Stomach (tissue), 9 donors: ENCODE results near the gene DYRK1A. TPM values are rescaled to one million over a fixed set of nuclear protein-coding genes. Genes with fewer than 3 reads are reported as not detected.

ENCODE experiments used
- DNase-seq, 2 donors: peaks; one replicate each; pipeline versions ENCODE4 v3.0.0 to v3.0.0-alpha.2; 2013 to 2019
- H3K27ac ChIP-seq, 5 donors: fragments of 200-600 bp in 4 of 5; sonication (generic) in 4 of 5; one replicate each; pipeline ENCODE4 v1.5.1; 2013 to 2019; ENCODE audit warnings: mild to moderate bottlenecking in 1 of 5, moderate library complexity in 1 of 5
- H3K27me3 ChIP-seq, 3 donors: fragments of 200-600 bp; sonication (generic); one replicate each; pipeline ENCODE4 v1.5.1; 2017 to 2019; ENCODE audit warnings: mixed run types in 1 of 3
- H3K36me3 ChIP-seq, 4 donors: fragments of 200-600 bp; sonication (generic); 1 replicate in 3 of 4; 2 replicates in 1 of 4; pipeline ENCODE4 v1.5.1; 2016 to 2019
- H3K4me1 ChIP-seq, 4 donors: fragments of 200-600 bp; sonication (generic); one replicate each; pipeline ENCODE4 v1.5.1; 2016 to 2019
- H3K4me3 ChIP-seq, 4 donors: fragments of 200-600 bp; sonication (generic) in 3 of 4; one replicate each; pipeline ENCODE4 v1.5.1; 2016 to 2019; ENCODE audit warnings: mild to moderate bottlenecking in 1 of 4
- H3K9me3 ChIP-seq, 4 donors: fragments of 200-600 bp; sonication (generic); one replicate each; pipeline ENCODE4 v1.5.1; 2016 to 2019
- CTCF ChIP-seq, 7 experiments: fragments of 450-650 bp in 4 of 7; fragments of 200-600 bp in 3 of 7; sonication (generic) in 3 of 7; IDR thresholded peaks; one replicate each; pipeline ENCODE4 v1.5.1; 2016 to 2019; ENCODE audit warnings: antibody characterized with exemption in 7 of 7, control low read depth in 2 of 7, mild to moderate bottlenecking in 1 of 7
- EP300 ChIP-seq: sonication (generic); formaldehyde crosslinking; IDR thresholded peaks from one replicate; pipeline ENCODE4 v1.6.1; 2017; ENCODE audit warnings: antibody characterized with exemption
- POLR2A ChIP-seq, 4 donors: fragments of 450-650 bp; IDR thresholded peaks; one replicate each; pipeline ENCODE4 v1.6.1; 2016; ENCODE audit warnings: antibody characterized with exemption in 4 of 4, control low read depth in 2 of 4, mild to moderate bottlenecking in 1 of 4, moderate library complexity in 1 of 4
- POLR2AphosphoS5 ChIP-seq, 3 donors: sonication (generic); formaldehyde crosslinking; IDR thresholded peaks; one replicate each; pipeline ENCODE4 v1.6.1; 2016; ENCODE audit warnings: antibody characterized with exemption in 3 of 3
- WGBS, 5 donors: extraction: QIAGEN DNeasy Blood & Tissue Kit in 3 of 5; methylation state at CpG; one replicate each; pipeline versions ENCODE4 v1.1.5 to v1.1.7; 2013 to 2018; 5-methylcytosine and 5-hydroxymethylcytosine counted together
- intact Hi-C: fragments of 100-400 bp; cut with DNase I; formaldehyde crosslinking; loops from one replicate; pipeline ENCODE4 v1.15.1; 2023; ENCODE audit warnings: low total_unique reads
- polyA plus RNA-seq, 3 donors: library from polyadenylated mRNA; stranded (reverse); fragments of 200-250 nt; gene quantifications; one replicate each; pipeline ENCODE4 v1.2.3, GENCODE V29; 2013
- total RNA-seq, 5 donors: library from RNA; depleted of rRNA; stranded (reverse); fragments of >200 nt; gene quantifications; one replicate each; pipeline versions ENCODE4 v1.1.0 to v1.2.3, GENCODE V29; 2014 to 2016
- donor health status: healthy with polysubstance abuse.
- donor health status: Bipolar disorder and iron deficiency.
- donor health status: healthy.

Gene DYRK1A
- total and polyA plus RNA-seq, 8 donors: 10.1 to 124 (median 67.0) TPM

GRCh38 chr21:37427221-37427620 lies 60.6 kb downstream of the DYRK1A start:
- 84 to 93% (median 89%) methylated on average over 6 of the region's 6 CpGs for WGBS, 5 donors
- Histone ChIP-seq H3K4me1 (peaks cover 23 to 70% (median 49%) of the 10 kb centered on the region in 4 donors), H3K36me3 (peaks cover 0 to 33% (median 12%) of the 10 kb centered on the region in 4 donors), H3K9me3 (no peaks in the 10 kb centered on the region), H3K27ac (no peak overlapping the region), H3K4me3 (no peak overlapping the region), H3K27me3 (no peaks in the 10 kb centered on the region)
- intact Hi-C loops: no loop called here
- DNase-seq: no peak
- TF ChIP-seq POLR2AphosphoS5 (IDR thresholded peaks at IDR 0.05) (no peak), CTCF (IDR thresholded peaks at IDR 0.05) (no peak), POLR2A (IDR thresholded peaks at IDR 0.05) (no peak), EP300 (no peak)

GRCh38 chr21:37429356-37429755 lies 62.8 kb downstream of the DYRK1A start:
- 88 to 98% (median 95%) methylated on average over 7 of the region's 7 CpGs for WGBS, 5 donors

GRCh38 chr21:37430184-37430821 lies 63.7 kb downstream of the DYRK1A start:
- Histone ChIP-seq H3K27me3 (no peaks in the 10 kb centered on the region), H3K4me1 (peaks cover 18 to 69% (median 41%) of the 10 kb centered on the region in 4 donors), H3K9me3 (no peaks in the 10 kb centered on the region), H3K36me3 (peaks cover 0 to 22% (median 6%) of the 10 kb centered on the region in 4 donors), H3K27ac (no peak overlapping the region), H3K4me3 (no peak overlapping the region)
- 80 to 95% (median 91%) methylated on average over 6 of the region's 6 CpGs for WGBS, 5 donors
- intact Hi-C loops: no loop called here
- no peak for DNase-seq
- no peak for TF ChIP-seq CTCF (IDR thresholded peaks at IDR 0.05)
- no peak for TF ChIP-seq EP300
- TF ChIP-seq POLR2A (IDR thresholded peaks at IDR 0.05): no peak
- no peak for TF ChIP-seq POLR2AphosphoS5 (IDR thresholded peaks at IDR 0.05)

More at GRCh38 chr21:37429356-37429755, 62.8 kb downstream of the DYRK1A start:
- no peaks in the 10 kb centered on the region for H3K9me3 ChIP-seq
- H3K4me1 ChIP-seq: peaks cover 22 to 69% (median 43%) of the 10 kb centered on the region in 4 donors
- TF ChIP-seq POLR2A (IDR thresholded peaks at IDR 0.05): no peak
- TF ChIP-seq POLR2AphosphoS5 (IDR thresholded peaks at IDR 0.05): no peak
- TF ChIP-seq CTCF (IDR thresholded peaks at IDR 0.05): no peak
- no peak for TF ChIP-seq EP300
- no peak for DNase-seq
- H3K27ac ChIP-seq: no peak overlapping the region
- peaks cover 0 to 22% (median 6%) of the 10 kb centered on the region in 4 donors for H3K36me3 ChIP-seq
- H3K27me3 ChIP-seq: no peaks in the 10 kb centered on the region
- no peak overlapping the region for H3K4me3 ChIP-seq
- intact Hi-C loops: no loop called here

GRCh38 chr21:37431243-37431642 lies 64.7 kb downstream of the DYRK1A start:
- H3K27ac ChIP-seq: no peak overlapping the region
- intact Hi-C loops: no loop called here

More at GRCh38 chr21:37431243-37431642, 64.7 kb downstream of the DYRK1A start:
- H3K4me3 ChIP-seq: no peak overlapping the region
- no peak for DNase-seq
- TF ChIP-seq EP300: no peak
- TF ChIP-seq CTCF (IDR thresholded peaks at IDR 0.05): no peak
- TF ChIP-seq POLR2A (IDR thresholded peaks at IDR 0.05): no peak
- no peak for TF ChIP-seq POLR2AphosphoS5 (IDR thresholded peaks at IDR 0.05)
- 64 to 76% (median 70%) methylated on average over 4 of the region's 4 CpGs for WGBS, 5 donors
- H3K4me1 ChIP-seq: peaks cover 25 to 70% (median 47%) of the 10 kb centered on the region in 4 donors
- peaks cover 0 to 22% (median 4%) of the 10 kb centered on the region in 4 donors for H3K36me3 ChIP-seq
- H3K9me3 ChIP-seq: no peaks in the 10 kb centered on the region
- H3K27me3 ChIP-seq: no peaks in the 10 kb centered on the region
